Measurements from ENCODE around the gene BCAP31. TPM values are rescaled to one million over a fixed set of nuclear protein-coding genes. Genes with fewer than 3 reads are reported as not detected.
"Not testable (repeated sequence)": the region's sequence is repeated elsewhere in the genome, so short reads cannot be mapped to it uniquely, and the experiment has no call there.

BCAP31 gene
- total RNA-seq, 2 donors from 2014 or later: 192 to 206 TPM

- peaks cover 78% of the 10 kb centered on the region for H3K9me3 Mint-ChIP-seq
- no peak overlapping the region for H3K27ac Mint-ChIP-seq
- H3K36me3 Mint-ChIP-seq (ENCODE audit: low read depth): peaks cover 33% of the 10 kb centered on the region
Measured at GRCh38 chrX:153706799-153707198, 17.4 kb downstream of the BCAP31 start.

DNA sequence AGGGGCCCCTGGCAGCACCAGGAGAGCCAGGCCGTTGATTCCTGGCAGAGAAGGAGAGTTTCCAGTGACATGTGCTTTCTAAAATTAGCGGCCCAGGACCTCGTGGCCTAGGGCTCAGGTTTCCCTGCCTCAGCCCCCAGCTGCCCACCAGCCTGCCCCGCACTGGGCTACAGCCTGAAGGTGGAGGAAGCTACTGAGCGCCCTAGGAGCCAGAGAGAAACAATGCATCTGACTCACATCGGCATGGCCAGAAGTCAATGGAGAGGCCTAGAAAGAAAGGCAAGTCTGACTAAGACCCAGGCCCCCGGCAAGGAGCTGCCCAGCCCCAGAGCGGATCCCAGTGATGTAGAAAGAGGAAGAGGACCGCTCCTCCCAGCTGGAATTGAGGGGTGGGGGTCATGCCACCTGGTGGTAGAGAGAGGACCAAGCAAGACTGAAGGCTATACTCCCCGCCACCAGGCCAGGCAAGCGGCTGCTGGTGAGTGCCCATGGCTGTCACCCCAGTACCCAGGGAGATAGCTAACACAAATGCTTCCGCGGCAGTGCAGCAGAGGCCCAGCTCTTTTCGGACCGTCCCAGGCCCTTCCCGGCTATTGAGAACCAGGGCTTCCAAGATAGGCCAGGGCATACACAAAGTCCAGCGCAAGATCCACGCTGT, 18.7 kb downstream of the BCAP31 start:
- H3K36me3 Mint-ChIP-seq (ENCODE audit: low read depth): peaks cover 30% of the 10 kb centered on the region
- peaks cover 75% of the 10 kb centered on the region for H3K9me3 Mint-ChIP-seq
- H3K9ac ChIP-seq (ENCODE audit: extremely low read depth, low read length, poor library complexity, severe bottlenecking); H3K27ac ChIP-seq (ENCODE audit: low read depth, low read length); H3K27me3 Mint-ChIP-seq (ENCODE audit: insufficient read depth); H3K27ac Mint-ChIP-seq; H3K4me3 ChIP-seq (ENCODE audit: low read length); H3K27me3 ChIP-seq (ENCODE audit: control insufficient read depth, insufficient read depth, low read length, poor library complexity, severe bottlenecking); H3K4me3 Mint-ChIP-seq; H3K4me1 Mint-ChIP-seq; H3K9me3 ChIP-seq (ENCODE audit: control insufficient read depth, low read length); H3K4me1 ChIP-seq (ENCODE audit: control insufficient read depth, insufficient read depth, low read length); H3K36me3 ChIP-seq (ENCODE audit: control insufficient read depth, insufficient read depth, low read length): not testable (repeated sequence)
- peak; percentile 53 for TF ChIP-seq CTCF (conservative IDR thresholded peaks at IDR 0.05)
- DNase-seq: peak; percentile 58
- 80 to 94% methylated on average over 3 to 18 of the region's 18 CpGs for WGBS, 2 experiments (ENCODE audit: insufficient coverage in 1 of 2, insufficient read length in 1 of 2)

More at GRCh38 chrX:153706799-153707198, 17.4 kb downstream of the BCAP31 start:
- no peak overlapping the region for H3K4me3 ChIP-seq (ENCODE audit: low read length)
- no peaks in the 10 kb centered on the region for H3K4me1 Mint-ChIP-seq
- DNase-seq: no peak
- H3K9ac ChIP-seq (ENCODE audit: extremely low read depth, low read length, poor library complexity, severe bottlenecking): no peak overlapping the region
- H3K4me3 Mint-ChIP-seq: no peak overlapping the region
- H3K4me1 ChIP-seq (ENCODE audit: control insufficient read depth, insufficient read depth, low read length): no peaks in the 10 kb centered on the region
- H3K27me3 ChIP-seq (ENCODE audit: control insufficient read depth, insufficient read depth, low read length, poor library complexity, severe bottlenecking): no peaks in the 10 kb centered on the region
- no peaks in the 10 kb centered on the region for H3K27me3 Mint-ChIP-seq (ENCODE audit: insufficient read depth)
- no peak for TF ChIP-seq CTCF (conservative IDR thresholded peaks at IDR 0.05)
- H3K9me3 ChIP-seq (ENCODE audit: control insufficient read depth, low read length): no peaks in the 10 kb centered on the region
- H3K27ac ChIP-seq (ENCODE audit: low read depth, low read length): no peak overlapping the region
- WGBS, 2 experiments (ENCODE audit: insufficient coverage in 1 of 2, insufficient read length in 1 of 2): 92 to 98% methylated on average over 2 to 9 of the region's 9 CpGs
- peaks cover 7% of the 10 kb centered on the region for H3K36me3 ChIP-seq (ENCODE audit: control insufficient read depth, insufficient read depth, low read length)

DNA sequence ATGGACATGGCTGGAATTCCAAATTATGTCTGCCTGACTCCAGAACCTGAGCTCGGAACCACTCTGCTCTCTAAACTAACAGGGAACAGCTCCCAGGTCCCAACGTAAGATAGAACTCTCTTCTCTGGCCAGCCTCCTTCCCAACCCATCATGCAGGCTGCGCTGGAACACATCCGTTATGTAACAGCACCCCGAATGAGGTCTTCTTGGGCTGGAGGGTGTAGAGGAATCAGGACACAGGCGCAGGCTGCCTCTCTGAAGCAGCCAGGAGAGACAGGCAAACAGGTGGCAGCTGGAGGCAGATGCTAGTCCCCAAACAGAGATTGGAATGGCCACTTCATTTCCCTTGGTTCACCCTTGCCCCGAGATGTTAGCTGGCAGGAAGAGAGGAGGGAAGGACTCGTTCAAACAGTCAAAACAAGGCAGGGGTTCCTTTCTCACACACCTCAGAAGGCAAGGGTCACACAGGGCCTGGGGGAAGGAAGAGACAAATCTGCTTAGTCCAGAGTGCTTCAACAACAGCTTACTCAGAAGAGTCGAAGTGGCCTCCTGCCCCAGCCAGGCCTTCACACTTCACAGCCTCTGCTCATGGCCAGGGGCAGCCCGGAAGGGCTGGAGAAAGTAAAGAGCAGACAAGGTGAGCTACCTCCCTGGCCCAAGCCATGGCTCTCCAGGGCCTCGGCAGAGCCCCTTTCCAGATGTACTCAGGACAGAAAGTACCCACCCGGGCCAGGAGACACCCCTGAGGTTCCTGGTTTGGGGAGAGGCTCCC, 19.4 kb downstream of the BCAP31 start:
- WGBS, 2 experiments (ENCODE audit: insufficient coverage in 1 of 2, insufficient read length in 1 of 2): 95% methylated on average over 9 of the region's 12 CpGs; no CpG with 5 or more reads in 1 of the 2 experiments
- DNase-seq; H3K27me3 Mint-ChIP-seq (ENCODE audit: insufficient read depth); H3K27me3 ChIP-seq (ENCODE audit: control insufficient read depth, insufficient read depth, low read length, poor library complexity, severe bottlenecking); H3K36me3 ChIP-seq (ENCODE audit: control insufficient read depth, insufficient read depth, low read length); H3K27ac Mint-ChIP-seq; H3K27ac ChIP-seq (ENCODE audit: low read depth, low read length); H3K9ac ChIP-seq (ENCODE audit: extremely low read depth, low read length, poor library complexity, severe bottlenecking); H3K4me3 ChIP-seq (ENCODE audit: low read length); H3K9me3 ChIP-seq (ENCODE audit: control insufficient read depth, low read length); H3K4me1 Mint-ChIP-seq; H3K4me1 ChIP-seq (ENCODE audit: control insufficient read depth, insufficient read depth, low read length); H3K4me3 Mint-ChIP-seq: not testable (repeated sequence)
- H3K9me3 Mint-ChIP-seq: peaks cover 72% of the 10 kb centered on the region
- peaks cover 34% of the 10 kb centered on the region for H3K36me3 Mint-ChIP-seq (ENCODE audit: low read depth)
